ENCODE results near the gene IQGAP3.
A peak's percentile ranks its signal among the peaks of the same experiment; 100 is the strongest.

IQGAP3 gene

DNA sequence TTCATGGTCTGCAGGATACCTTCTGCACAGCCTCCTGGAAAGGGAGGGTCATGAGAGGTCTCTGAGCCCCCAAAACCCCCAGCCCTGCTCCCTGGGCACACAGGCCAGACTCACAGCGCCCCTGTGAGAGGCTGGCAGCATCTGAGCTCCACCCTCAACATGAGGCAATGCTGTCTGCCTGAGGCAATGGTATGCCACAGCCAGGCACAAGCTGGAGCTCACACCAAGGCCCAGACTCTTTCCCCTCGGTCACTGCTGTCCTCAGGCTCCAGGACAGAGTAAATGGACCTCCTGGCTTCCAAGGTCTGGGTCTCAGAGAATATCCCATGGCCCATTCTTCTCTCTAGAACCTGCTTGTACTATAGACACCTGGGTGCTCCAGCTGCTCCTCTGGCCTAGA, 89.0 kb downstream of the IQGAP3 start:
- no peak for DNase-seq (ENCODE audit: low spot score)
- in situ Hi-C loops (cut with MboI; ENCODE audit: low pct_unique_long_range_greater_than_20kb, low sequenced_read_pairs, unreplicated experiment) = no loop called here
- TF ChIP-seq, protein P1, sequence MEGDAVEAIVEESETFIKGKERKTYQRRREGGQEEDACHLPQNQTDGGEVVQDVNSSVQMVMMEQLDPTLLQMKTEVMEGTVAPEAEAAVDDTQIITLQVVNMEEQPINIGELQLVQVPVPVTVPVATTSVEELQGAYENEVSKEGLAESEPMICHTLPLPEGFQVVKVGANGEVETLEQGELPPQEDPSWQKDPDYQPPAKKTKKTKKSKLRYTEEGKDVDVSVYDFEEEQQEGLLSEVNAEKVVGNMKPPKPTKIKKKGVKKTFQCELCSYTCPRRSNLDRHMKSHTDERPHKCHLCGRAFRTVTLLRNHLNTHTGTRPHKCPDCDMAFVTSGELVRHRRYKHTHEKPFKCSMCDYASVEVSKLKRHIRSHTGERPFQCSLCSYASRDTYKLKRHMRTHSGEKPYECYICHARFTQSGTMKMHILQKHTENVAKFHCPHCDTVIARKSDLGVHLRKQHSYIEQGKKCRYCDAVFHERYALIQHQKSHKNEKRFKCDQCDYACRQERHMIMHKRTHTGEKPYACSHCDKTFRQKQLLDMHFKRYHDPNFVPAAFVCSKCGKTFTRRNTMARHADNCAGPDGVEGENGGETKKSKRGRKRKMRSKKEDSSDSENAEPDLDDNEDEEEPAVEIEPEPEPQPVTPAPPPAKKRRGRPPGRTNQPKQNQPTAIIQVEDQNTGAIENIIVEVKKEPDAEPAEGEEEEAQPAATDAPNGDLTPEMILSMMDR (IDR thresholded peaks at IDR 0.05; ENCODE audit: extremely low read depth, insufficient read depth, missing control alignments) = no peak

DNA sequence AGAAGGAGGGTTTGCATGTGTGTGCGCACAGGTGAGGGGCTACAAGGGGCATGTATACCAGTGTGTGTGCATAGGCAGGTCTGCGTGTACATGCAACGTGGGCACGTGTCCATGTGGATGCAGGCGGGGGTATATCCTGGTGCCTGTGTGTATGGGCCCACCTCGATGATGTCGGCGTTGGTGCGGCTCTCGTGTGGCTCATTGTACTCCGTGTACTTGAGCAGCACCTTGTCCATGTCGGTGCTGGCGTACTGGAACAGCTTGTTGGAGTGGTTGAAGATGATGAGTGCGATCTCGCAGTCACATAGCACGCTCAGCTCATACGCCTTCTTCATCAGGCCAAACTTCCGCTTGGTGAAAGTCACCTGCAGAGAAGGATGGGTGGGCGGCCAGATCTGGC, 90.1 kb downstream of the IQGAP3 start:
- in situ Hi-C loops (cut with MboI; ENCODE audit: low pct_unique_long_range_greater_than_20kb, low sequenced_read_pairs, unreplicated experiment) = no loop called here
- no peak for DNase-seq (ENCODE audit: low spot score)

DNA sequence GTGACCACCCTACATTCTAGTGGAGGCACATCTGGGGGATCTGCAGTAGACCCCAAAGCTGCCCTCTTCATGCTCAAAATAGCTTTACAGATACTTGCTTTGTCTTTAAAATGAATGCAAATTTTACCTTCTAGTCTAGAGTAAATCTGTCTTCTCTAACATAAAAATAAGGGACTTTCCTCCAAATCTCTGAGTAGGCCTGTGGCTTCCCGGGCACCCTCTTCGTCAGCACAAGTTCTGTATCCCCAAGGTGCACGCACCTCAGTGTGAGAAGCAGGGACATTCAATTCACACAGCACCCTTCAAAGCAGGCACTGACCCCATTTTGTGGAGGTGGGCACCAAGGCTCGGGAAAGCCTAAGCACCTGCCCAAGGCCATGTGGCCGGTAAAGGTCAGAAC, 90.8 kb downstream of the IQGAP3 start:
- in situ Hi-C loops (cut with MboI; ENCODE audit: low pct_unique_long_range_greater_than_20kb, low sequenced_read_pairs, unreplicated experiment) = no loop called here
- DNase-seq (ENCODE audit: low spot score) = peak; percentile 71
- TF ChIP-seq, protein P1 (IDR thresholded peaks at IDR 0.05; ENCODE audit: extremely low read depth, insufficient read depth, missing control alignments) = no peak

More for the DNA sequence above, 90.1 kb downstream of the IQGAP3 start:
- TF ChIP-seq, protein P1 (IDR thresholded peaks at IDR 0.05; ENCODE audit: extremely low read depth, insufficient read depth, missing control alignments) = no peak

DNA sequence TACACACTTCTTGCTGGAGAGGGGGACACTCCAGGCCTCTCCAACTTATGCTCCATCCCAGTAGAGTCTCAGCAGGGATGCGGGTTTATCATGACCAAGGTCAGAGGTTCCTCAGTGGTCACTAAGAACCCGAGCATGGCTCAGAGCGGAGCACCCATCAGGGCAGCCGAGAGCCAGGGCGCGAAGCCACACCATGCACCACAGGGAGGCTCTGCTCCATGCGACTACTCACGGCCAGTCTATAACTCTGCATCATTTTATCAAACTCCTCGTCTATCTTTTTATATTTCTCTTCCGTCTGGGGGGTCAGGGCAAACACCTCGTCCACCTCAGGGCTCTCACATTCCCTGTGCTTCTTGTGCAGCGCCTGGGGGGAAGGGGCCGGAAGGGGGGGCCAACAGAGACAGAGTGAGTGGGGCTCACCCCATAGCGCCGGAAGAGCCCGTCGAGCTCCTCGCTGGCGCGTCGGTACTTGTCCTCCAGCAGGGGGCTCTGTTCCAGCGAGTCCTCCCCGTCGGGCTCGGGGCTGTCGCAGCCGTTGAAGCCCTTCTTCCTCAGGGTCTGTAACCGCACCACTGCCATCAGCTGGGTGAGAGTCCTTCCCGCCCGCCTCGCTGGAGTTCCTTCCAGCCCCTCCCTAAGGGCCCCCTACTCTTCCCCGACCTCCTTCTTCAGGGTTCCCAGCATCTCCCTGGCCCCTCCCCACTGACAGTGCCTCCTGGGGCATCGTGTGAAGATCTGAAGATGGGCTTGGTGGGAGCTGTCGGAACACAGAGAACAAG, 91.8 kb downstream of the IQGAP3 start:
- peak; percentile 84 for DNase-seq (ENCODE audit: low spot score)
- in situ Hi-C loops (cut with MboI; ENCODE audit: low pct_unique_long_range_greater_than_20kb, low sequenced_read_pairs, unreplicated experiment) = no loop called here
- TF ChIP-seq, protein P1 (IDR thresholded peaks at IDR 0.05; ENCODE audit: extremely low read depth, insufficient read depth, missing control alignments) = peak; percentile 93

DNA sequence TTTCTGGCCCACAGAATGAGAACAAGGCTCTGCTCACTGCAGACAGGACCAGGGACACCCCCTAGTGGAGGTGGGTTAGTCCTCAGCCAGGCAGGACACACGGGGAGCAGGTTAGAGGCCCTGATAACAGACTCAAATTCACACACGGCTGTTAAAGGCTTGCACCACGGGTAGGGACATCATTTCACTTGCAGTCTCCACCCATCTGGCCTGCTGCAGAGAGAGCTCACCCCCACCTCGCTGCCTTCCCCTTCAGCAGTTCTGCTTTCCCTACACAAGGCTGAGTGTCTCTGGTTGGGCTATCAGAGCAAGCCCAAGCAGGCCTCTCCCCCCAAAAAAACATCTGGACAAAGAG, 92.4 kb downstream of the IQGAP3 start:
- TF ChIP-seq, protein P1 (IDR thresholded peaks at IDR 0.05; ENCODE audit: extremely low read depth, insufficient read depth, missing control alignments) = peak; percentile 24
- in situ Hi-C loops (cut with MboI; ENCODE audit: low pct_unique_long_range_greater_than_20kb, low sequenced_read_pairs, unreplicated experiment) = no loop called here
- DNase-seq (ENCODE audit: low spot score) = no peak

DNA sequence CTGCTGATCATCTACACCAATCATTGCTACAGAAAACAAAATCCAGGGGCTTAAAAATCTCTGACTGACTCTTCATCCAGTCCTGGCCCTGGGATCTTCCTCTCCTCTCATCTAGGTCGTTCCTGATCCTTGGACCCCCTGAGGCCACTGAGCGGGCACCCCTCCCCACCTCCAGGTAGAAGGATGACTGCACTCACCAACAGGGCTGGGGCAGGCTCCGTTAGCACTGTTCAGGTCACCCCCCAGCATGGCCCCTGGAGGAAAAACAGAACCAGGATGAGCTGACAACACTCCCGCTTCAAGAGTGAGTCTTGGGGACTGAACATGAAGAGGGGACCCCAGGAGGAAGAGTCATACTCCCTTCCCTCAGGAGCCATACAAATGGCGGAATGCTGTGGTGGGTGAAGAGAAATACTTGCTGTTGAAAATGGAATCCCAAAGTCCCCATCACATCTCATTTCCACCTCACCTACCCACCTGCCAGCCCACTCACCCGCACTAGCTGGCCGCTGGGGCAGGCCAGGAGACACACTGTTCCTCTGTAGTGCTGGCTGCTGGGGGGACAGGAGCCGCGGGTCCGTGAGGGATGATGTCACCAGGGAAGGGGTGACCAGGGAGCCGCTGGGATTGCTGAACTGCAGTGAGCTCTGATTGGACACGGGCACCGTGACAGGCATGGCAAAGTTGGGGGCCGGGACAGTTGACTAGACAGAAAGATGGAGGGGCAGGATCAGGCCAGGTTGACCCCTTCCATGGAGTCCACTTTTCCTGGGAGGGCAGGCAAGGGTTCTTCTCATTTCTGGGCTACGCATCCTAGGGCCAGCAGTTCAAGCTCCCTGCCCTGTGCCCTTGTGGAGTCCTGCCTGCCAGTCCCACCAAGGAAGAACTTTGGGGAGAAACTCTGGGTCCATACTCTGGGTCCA, 93.0 kb downstream of the IQGAP3 start:
- TF ChIP-seq, protein P1 (IDR thresholded peaks at IDR 0.05; ENCODE audit: extremely low read depth, insufficient read depth, missing control alignments) = no peak
- in situ Hi-C loops (cut with MboI; ENCODE audit: low pct_unique_long_range_greater_than_20kb, low sequenced_read_pairs, unreplicated experiment) = no loop called here
- DNase-seq (ENCODE audit: low spot score) = no peak

Measured in GM13977 (cell line).